ENCODE data around the gene AMBRA1.

The AMBRA1 gene

DNA sequence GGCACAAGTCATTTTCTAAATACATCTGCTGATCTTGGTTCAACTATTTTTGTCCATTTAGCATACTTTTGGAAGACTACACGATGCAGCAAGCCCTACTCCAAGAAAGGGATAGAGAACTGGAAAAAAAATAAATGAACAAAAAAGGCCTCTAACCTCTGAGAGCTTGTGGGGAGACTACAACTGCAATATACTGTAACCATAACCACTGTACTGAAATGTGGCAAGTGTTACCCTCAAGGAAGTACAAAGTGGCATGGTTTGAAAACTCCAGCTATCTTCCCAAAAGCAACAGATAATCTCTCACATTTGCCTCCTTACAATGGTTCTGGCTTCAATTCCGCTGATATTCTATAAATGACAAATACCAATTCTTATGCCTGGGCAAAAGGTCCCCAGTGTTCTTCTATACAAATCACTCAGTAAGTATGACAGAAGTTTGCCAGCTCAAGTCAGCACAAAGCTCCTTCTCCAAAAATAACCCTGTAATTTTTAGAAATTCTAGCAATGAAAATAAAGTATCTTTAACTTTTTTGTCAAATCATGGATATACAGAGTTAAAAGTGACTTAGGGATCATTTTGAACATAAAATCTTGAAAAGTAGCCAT lies 22.9 kb downstream of the AMBRA1 start:
- DNase-seq (ENCODE audit: low spot score) = no peak

DNA sequence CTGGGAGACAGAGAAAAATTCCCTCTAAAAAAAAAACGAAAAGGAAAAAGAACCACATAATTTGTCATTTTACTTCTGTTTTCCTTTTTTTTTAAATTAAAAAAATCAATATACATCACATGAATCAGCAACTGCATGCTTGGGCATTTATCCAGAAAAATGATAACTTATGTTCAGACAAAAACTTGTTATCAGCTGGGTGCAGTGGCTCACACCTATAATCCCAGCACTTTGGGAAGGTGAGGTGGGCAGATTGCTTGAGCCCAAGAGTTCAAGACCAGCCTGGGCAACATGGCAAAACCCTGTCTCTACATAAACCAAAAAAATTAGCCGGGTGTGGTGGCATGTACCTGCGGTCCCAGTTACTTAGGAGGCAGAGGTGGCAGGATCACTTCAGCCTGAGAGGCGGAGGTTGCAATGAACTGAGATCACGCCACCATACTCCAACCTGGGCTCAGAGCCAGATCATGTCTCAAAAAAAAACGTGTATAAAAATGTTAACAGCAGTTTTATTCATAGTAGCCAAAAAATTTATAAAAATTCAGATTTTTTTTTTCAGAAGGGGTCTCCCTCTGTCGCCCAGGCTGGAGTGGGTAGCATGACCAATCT lies 28.5 kb downstream of the AMBRA1 start:
- peak; percentile 20 for DNase-seq (ENCODE audit: low spot score)

DNA sequence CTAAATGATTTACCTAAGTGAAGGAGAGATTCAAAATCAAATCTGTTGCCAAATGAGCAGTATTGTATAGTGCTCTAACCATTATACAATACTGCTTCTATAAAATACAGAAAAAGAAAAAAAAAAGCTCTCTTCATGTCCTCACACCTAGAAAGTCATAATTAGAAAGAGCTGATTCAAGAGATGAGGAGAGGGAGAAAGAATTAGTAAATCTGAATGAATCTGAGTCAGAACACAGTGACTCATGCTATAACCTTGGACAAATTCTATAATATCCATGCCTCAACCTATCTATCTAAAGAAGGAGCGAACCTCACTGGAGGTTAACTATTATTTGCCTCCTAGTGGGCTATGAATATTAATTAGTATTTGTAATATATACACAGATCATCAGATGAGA lies 29.4 kb downstream of the AMBRA1 start:
- DNase-seq (ENCODE audit: low spot score) = no peak

DNA sequence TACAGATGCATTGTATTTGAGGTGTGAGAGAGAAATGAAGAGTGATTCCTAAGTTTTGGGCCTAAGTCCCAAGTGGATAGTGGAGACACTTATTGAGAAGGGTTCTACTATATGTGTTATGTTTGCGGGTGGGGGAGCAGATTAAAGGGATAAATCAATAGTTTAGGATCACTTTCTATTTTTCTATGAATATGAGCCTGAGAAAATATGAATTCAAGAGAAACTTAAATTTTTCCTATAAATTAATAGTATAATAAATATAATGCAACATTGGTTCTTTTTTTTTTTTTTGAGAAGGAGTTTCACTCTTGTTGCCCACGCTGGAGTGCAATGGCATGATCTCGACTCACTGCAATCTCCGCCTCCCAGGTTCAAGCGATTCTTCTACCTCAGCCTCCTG lies 31.3 kb downstream of the AMBRA1 start:
- DNase-seq (ENCODE audit: low spot score) = no peak

- DNase-seq (ENCODE audit: low spot score) = peak; percentile 41
These were observed 33.4 kb downstream of the AMBRA1 start for GRCh38 chr11:46560300-46560991.

GRCh38 chr11:46559815-46560214 lies 34.0 kb downstream of the AMBRA1 start:
- no peak for DNase-seq (ENCODE audit: low spot score)

- DNase-seq (ENCODE audit: low spot score) = peak; percentile 59
These were observed 36.1 kb downstream of the AMBRA1 start for GRCh38 chr11:46557684-46558151.

- DNase-seq (ENCODE audit: low spot score) = no peak
These were observed 38.4 kb downstream of the AMBRA1 start for GRCh38 chr11:46555267-46556054.

- DNase-seq (ENCODE audit: low spot score) = no peak
These were observed 39.3 kb downstream of the AMBRA1 start for GRCh38 chr11:46554213-46555147.

DNA sequence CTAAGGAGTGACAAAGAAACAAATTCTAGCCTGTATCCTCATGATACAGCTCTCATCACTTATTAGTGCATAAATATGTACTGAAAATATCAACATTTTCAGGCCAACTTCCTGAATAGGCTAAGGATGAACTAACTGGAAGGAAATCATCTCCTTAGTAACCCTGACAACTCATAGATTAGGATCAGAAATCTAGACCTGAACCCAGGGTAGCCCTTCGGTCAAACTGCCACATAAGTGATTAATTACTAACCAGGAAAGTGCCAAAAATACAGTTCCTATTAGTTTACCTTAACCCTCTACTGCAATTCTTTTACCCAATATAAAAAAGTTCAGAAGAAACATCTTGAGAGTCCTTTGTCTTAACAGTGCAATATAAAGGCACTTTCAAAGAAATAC lies 40.0 kb downstream of the AMBRA1 start:
- DNase-seq (ENCODE audit: low spot score) = no peak

DNA sequence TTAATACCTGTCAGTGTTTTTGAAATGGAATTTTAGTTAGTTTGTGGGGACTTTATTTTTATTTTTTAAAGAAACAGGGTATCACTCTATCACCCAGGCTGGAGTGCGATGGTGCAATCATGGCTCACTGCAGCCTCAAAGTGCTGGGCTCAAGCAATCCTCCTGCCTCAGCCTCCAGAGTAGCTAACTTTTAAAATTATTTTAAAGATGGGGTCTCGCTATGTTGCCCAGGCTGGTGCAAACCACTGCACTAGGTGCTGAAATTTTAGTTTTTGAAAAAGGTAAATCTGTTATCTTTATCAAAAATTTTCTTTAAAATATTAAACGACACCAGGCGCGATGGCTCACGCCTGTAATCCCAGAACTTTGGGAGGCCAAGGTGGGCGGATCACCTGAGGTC lies 42.6 kb downstream of the AMBRA1 start:
- no peak for DNase-seq (ENCODE audit: low spot score)

DNA sequence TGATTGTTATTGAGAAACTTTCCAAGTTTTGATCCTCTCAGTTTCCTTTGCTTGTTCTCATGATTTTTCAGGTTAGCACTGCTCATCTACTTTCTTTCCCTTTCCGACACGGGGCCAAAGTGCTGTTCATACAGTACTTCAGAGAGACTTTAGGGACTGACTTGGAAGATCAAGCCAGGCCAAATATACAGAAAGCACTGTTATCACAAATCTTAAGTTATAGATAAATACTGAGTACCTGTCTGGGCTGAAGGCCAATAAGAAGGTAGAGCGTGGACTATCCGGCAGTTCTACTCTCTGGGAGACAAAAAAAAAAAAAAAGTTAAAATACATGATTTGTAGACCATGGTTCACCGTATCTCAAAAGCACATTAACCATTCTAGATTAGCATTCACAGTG lies 46.2 kb downstream of the AMBRA1 start:
- DNase-seq (ENCODE audit: low spot score) = no peak

- DNase-seq (ENCODE audit: low spot score) = no peak
These were observed 50.3 kb downstream of the AMBRA1 start for GRCh38 chr11:46543564-46543963.

- peak; percentile 78 for DNase-seq (ENCODE audit: low spot score)
These were observed 52.0 kb downstream of the AMBRA1 start for GRCh38 chr11:46541593-46542371.

DNA sequence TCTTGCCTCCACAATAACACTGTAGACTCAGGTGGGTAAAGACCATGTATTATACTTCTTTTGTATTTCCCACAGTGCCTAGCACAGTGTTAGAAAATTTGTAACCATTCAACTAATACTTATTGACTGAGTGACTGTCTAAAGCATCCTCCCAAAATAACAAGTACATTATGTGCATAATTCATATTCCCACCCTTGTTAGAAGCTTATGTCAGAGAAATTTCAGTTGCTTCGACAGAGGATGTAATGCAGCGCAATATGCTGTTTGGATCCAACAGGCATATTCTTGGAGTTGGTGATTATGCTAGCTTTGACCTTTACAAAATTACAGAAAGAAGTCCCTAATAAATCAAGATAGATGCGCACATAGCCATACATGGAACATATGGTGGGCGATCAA lies 53.0 kb downstream of the AMBRA1 start:
- no peak for DNase-seq (ENCODE audit: low spot score)

DNA sequence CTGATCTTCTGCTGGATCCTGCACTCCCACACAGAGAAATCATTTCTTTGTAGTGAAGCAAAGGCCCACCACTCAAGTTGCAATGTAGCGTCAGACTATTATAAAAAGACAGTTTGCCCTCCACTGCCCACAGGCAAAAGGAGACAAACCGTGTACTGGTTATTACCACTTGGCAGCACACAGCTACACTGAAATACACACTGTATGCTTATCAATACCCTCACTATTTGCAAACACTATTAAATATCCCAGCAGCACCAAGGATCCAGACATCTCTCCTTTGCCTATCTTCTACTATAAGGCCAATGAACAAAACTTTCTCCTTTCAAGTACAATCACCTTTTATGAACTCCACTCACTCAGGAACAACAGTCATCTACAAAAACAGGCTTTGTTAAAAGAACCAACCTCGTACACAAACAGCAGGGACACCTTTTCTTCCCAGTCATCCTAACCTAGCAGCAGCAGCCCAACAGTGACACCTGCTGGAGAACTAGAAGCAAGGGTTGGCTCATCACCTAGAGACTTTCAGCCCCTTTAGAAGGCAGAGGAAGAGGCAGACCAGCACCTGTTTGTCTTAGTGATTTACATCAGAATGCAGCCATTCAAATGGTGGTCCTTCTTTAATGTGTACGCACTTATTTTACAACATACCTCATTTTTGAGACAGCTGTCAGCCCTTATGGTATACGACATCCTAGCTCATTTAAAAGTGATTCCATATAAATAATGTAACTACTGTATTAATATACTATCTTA lies 56.1 kb downstream of the AMBRA1 start:
- peak; percentile 83 for DNase-seq (ENCODE audit: low spot score)

DNA sequence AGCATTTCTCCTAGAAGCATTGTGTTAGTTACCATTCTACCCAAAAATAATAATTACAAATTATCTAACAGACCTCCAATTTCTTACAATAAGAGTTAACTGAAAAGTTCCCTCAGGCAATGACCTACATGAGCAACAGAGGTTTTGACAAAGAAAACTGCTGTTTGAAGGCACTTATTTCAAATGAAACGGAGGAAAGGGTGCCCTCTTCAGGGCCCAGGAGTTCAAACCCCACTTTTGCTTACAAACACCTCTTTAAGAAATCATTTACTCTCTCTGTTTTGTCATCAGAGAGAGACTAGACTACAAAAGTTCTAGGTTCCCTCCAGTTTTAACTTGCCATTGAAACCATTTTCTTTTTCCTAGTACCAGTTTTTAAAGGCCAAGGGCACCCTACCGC lies 56.7 kb downstream of the AMBRA1 start:
- no peak for DNase-seq (ENCODE audit: low spot score)

GRCh38 chr11:46535688-46536087 lies 58.1 kb downstream of the AMBRA1 start:
- DNase-seq (ENCODE audit: low spot score) = no peak

- DNase-seq (ENCODE audit: low spot score) = no peak
These were observed 59.1 kb downstream of the AMBRA1 start for GRCh38 chr11:46534711-46535110.
